ENCODE data around the gene SNTB2. TPM values are rescaled to one million over a fixed set of nuclear protein-coding genes. Genes with fewer than 3 reads are reported as not detected.

Gene SNTB2
- polyA plus RNA-seq, 1 of the 3 experiments (the other 2 are of a cell fraction) = 13.0 TPM

- Histone ChIP-seq H3K4me2 (no peak overlapping the region), H3K79me2 (ENCODE audit: insufficient read depth) (no peaks in the 10 kb centered on the region), H3K4me1 (ENCODE audit: control insufficient read depth in 1 of 2, insufficient read depth in 2 of 2, low read depth in 1 of 2, low read length in 1 of 2) (peaks cover 0 to 19% of the 10 kb centered on the region in 2 experiments; a peak in 3 of 4 replicates), H2AFZ (ENCODE audit: low read depth) (no peak overlapping the region), H3K9me2 (no peaks in the 10 kb centered on the region), H3F3A (replicated peaks; ENCODE audit: insufficient read depth) (peaks cover 32% of the 10 kb centered on the region), H3K27ac (ENCODE audit: low read depth in 2 of 2, low read length in 1 of 2) (peak overlapping the region in 1 of 2 experiments; percentile 10; a peak in 1 of 4 replicates), H3K9ac (no peak overlapping the region), H4K20me1 (ENCODE audit: insufficient read depth) (peaks cover 9% of the 10 kb centered on the region; the same call in 1 of the 2 replicates), H3K36me3 (replicated peaks in 1 of 2; ENCODE audit: control insufficient read depth in 1 of 2, insufficient read depth in 2 of 2, low read length in 1 of 2) (peaks cover 17 to 44% of the 10 kb centered on the region in 2 experiments), H3K4me3 (ENCODE audit: low read depth in 2 of 2, low read length in 1 of 2) (no peak overlapping the region), H3K27me3 (ENCODE audit: insufficient read depth) (no peaks in the 10 kb centered on the region), H3K9me3 (no peaks in the 10 kb centered on the region)
- TF ChIP-seq RCOR1 (IDR thresholded peaks at IDR 0.05; ENCODE audit: low read length) (no peak), EP300 (IDR thresholded peaks at IDR 0.05; ENCODE audit: borderline replicate concordance in 1 of 2, low read depth in 1 of 2, low read length in 1 of 2) (no peak), RAD21 (IDR thresholded peaks at IDR 0.05; ENCODE audit: low read length) (no peak), MXI1 (IDR thresholded peaks at IDR 0.05; ENCODE audit: low read depth, low read length) (no peak), EZH2phosphoT487 (IDR thresholded peaks at IDR 0.05; ENCODE audit: borderline replicate concordance, low read depth) (no peak), GATA2 (CRISPR knock-in tag; IDR thresholded peaks at IDR 0.05) (no peak), TCF12 (IDR thresholded peaks at IDR 0.05) (no peak), MAX (IDR thresholded peaks at IDR 0.05; ENCODE audit: low read depth) (no peak), FOXJ3 (CRISPR knock-in tag; IDR thresholded peaks at IDR 0.05) (no peak), ELF1 (IDR thresholded peaks at IDR 0.05) (no peak), GABPA (IDR thresholded peaks at IDR 0.05; ENCODE audit: low read depth) (no peak), JUND (IDR thresholded peaks at IDR 0.05) (no peak), CHD2 (IDR thresholded peaks at IDR 0.05; ENCODE audit: low read length, partially characterized antibody) (no peak), YY1 (IDR thresholded peaks at IDR 0.05; ENCODE audit: low read depth) (no peak), SIN3A (IDR thresholded peaks at IDR 0.05; ENCODE audit: borderline replicate concordance, low read depth, low read length) (no peak)
- TF ChIP-seq, protein P1, sequence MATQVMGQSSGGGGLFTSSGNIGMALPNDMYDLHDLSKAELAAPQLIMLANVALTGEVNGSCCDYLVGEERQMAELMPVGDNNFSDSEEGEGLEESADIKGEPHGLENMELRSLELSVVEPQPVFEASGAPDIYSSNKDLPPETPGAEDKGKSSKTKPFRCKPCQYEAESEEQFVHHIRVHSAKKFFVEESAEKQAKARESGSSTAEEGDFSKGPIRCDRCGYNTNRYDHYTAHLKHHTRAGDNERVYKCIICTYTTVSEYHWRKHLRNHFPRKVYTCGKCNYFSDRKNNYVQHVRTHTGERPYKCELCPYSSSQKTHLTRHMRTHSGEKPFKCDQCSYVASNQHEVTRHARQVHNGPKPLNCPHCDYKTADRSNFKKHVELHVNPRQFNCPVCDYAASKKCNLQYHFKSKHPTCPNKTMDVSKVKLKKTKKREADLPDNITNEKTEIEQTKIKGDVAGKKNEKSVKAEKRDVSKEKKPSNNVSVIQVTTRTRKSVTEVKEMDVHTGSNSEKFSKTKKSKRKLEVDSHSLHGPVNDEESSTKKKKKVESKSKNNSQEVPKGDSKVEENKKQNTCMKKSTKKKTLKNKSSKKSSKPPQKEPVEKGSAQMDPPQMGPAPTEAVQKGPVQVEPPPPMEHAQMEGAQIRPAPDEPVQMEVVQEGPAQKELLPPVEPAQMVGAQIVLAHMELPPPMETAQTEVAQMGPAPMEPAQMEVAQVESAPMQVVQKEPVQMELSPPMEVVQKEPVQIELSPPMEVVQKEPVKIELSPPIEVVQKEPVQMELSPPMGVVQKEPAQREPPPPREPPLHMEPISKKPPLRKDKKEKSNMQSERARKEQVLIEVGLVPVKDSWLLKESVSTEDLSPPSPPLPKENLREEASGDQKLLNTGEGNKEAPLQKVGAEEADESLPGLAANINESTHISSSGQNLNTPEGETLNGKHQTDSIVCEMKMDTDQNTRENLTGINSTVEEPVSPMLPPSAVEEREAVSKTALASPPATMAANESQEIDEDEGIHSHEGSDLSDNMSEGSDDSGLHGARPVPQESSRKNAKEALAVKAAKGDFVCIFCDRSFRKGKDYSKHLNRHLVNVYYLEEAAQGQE (IDR thresholded peaks at IDR 0.05; ENCODE audit: low read depth, low read length) = no peak
- no peak for DNase-seq
- ChIA-PET CTCF (no interaction called here), POLR2A (interaction anchor here (1.0 kb wide), 1 partner anchor 8 kb away, joined by 3 read pairs; no protein-coding TSS in a partner anchor)
- 90% methylated on average over 6 of the region's 6 CpGs for WGBS (ENCODE audit: low lambda C conversion rate)
Observed at GRCh38 chr16:69171325-69172084, 15.5 kb upstream of the SNTB2 start.

Data from SK-N-SH (cell line).